Measurements from ENCODE around the gene GRIN2B.

GRIN2B gene

DNA sequence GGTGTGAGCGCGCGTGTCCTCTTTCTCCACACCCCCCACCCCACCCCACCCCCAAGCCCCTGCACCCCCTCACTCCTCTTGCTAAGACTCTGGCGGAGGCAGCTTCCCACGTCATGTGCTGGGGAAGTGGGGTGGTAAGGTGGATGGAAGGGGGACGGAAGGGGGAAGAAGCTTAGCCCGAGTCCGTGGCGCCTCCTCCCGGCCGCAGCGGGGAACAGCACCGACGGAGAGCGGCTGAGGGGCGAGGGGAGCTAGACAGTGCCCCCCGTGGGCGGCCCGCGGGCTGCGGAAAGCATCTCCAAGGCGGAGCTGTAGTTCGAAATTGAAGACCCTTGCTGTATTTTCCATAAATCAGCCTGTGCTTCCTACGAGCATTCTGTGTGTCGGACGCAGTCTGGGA is 588 bp upstream of the GRIN2B start:
- 0 out of 20 replicates have a peak overlapping the region, but pooled peaks of 1 of the 10 experiments have one; percentile 42 for H3K4me3 ChIP-seq
- no peaks in the 10 kb centered on the region for H3K36me3 ChIP-seq
- peaks cover 31 to 58% (median 45%) of the 10 kb centered on the region in 11 experiments for H3K27me3 ChIP-seq
- no peak for TF ChIP-seq Cebpa-rat (IDR thresholded peaks at IDR 0.05)
- no peaks in the 10 kb centered on the region; a peak in 1 of 22 replicates for H4K20me1 ChIP-seq
- H3K9me3 ChIP-seq (replicated peaks in 1 of 11), result peaks cover 3 to 19% (median 11%) of the 10 kb centered on the region in 11 experiments; a peak in 15 of 22 replicates
- H3K27ac ChIP-seq, result no peak overlapping the region
- H3K4me2 ChIP-seq, result peak overlapping the region in 3 of 11 experiments; percentile 61 to 75 (median 62); a peak in 5 of 22 replicates
- peaks cover 0 to 8% (median 0%) of the 10 kb centered on the region in 10 experiments; a peak in 4 of 20 replicates for H3K4me1 ChIP-seq
- no peak overlapping the region for H3K9ac ChIP-seq

DNA sequence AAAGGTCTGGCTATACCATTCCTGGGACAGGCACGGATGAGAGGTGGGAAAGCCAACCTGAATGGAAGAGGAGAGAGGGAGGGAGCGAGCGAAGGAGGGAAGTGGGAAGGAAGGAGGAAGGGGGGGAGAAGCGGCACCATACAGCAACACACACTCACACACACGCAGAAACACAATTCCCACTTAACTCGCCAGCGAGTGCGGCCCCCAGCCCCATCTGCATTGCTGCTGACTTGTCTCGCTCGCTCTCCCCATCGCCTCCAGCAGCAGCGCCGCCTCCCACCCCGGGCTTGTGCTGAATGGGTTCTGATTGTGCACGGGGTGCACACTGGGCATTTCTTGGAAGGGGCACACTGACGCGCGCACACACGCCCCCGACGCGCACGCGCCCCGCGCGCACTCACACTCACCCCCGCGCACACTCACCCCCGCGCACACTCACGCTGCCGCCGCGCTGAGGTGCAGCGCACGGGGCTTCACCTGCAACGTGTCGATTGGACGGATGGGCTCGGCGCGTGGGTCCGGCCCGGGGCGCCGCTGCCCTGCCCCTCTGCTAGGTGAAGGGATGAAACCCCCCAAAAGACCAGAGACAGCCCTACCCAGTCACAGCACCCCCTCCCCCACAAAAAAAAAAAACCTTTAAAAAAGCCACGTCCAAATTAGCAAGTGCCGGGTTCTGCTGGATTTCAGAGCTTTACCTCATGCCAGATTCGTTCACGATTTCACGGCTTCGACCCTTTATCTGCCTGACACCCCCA is 685 bp downstream of the GRIN2B start:
- no peak for TF ChIP-seq Cebpa-rat (IDR thresholded peaks at IDR 0.05)
- Histone ChIP-seq H3K9ac (no peak overlapping the region), H3K36me3 (no peaks in the 10 kb centered on the region), H3K9me3 (replicated peaks in 1 of 11) (peaks cover 3 to 19% (median 11%) of the 10 kb centered on the region in 11 experiments; a peak in 15 of 22 replicates), H3K4me1 (peaks cover 0 to 8% (median 2%) of the 10 kb centered on the region in 10 experiments; a peak in 8 of 20 replicates), H4K20me1 (no peaks in the 10 kb centered on the region; a peak in 1 of 22 replicates), H3K4me3 (peak overlapping the region in 9 of 10 experiments; percentile 14 to 46 (median 29); a peak in 15 of 20 replicates), H3K27me3 (peaks cover 31 to 58% (median 45%) of the 10 kb centered on the region in 11 experiments), H3K27ac (no peak overlapping the region), H3K4me2 (peak overlapping the region; percentile 31 to 75 (median 54); a peak in 20 of 22 replicates)

DNA sequence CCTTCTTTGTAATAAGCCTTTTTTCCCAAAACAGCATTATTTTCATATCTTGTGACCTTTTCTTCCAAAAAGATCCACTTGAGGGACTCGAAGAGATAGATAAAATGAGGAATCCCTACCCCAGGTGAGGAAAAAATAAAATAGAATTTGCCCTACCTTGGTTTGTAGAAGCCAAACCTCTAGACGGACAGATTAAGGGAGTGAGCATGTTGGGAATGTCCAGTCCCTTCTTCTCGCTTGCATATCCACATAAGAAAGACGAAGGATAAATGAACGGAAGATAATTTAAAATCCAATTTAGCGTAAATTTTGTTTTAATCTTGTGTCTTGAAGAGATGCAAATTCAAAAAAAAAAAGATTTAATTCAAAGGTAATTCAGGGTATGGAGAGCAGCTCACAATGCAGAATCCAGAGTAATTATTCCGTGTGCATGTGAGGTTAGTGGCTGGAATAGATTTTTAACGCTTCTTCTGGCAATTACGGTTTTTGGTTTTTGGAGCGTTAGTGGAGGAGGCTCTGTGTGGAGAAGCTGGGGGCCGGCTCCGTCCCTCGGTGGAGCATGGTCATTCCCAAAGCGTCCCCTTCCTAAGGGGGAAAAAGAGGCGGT is 1.5 kb downstream of the GRIN2B start:
- no peak for TF ChIP-seq Cebpa-rat (IDR thresholded peaks at IDR 0.05)
- H3K27ac ChIP-seq, result no peak overlapping the region
- peaks cover 31 to 58% (median 45%) of the 10 kb centered on the region in 11 experiments for H3K27me3 ChIP-seq
- no peaks in the 10 kb centered on the region for H3K36me3 ChIP-seq
- H4K20me1 ChIP-seq, result no peaks in the 10 kb centered on the region; a peak in 1 of 22 replicates
- peaks cover 0 to 8% (median 2%) of the 10 kb centered on the region in 10 experiments; a peak in 8 of 20 replicates for H3K4me1 ChIP-seq
- H3K9me3 ChIP-seq (replicated peaks in 1 of 11), result peaks cover 3 to 19% (median 11%) of the 10 kb centered on the region in 11 experiments; a peak in 15 of 22 replicates
- H3K9ac ChIP-seq, result no peak overlapping the region
- H3K4me2 ChIP-seq, result no peak overlapping the region
- no peak overlapping the region for H3K4me3 ChIP-seq

DNA sequence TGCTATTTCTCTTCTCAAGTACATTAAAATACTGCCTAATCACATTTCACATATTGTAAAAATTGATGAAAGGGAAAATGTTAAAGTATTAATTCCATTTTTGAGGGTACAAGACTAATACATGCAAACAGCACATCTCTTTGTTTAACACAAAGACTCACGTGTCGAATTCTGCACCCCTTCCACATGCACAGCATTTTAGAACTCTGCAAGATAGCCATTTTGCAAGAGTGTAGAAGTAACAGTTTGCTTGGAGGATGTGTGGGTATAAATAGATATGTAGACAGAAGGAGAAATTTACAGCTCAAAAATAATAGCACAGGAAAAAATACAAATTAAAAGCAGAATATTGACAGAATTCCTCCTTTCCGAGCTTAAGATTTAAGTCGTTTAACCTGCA is 2.5 kb downstream of the GRIN2B start:
- H4K20me1 ChIP-seq, result no peaks in the 10 kb centered on the region; a peak in 1 of 22 replicates
- no peak overlapping the region for H3K4me2 ChIP-seq
- H3K4me1 ChIP-seq, result peaks cover 0 to 8% (median 2%) of the 10 kb centered on the region in 10 experiments; a peak in 8 of 20 replicates
- H3K9ac ChIP-seq, result no peak overlapping the region
- peaks cover 31 to 58% (median 45%) of the 10 kb centered on the region in 11 experiments for H3K27me3 ChIP-seq
- H3K4me3 ChIP-seq, result no peak overlapping the region
- H3K9me3 ChIP-seq (replicated peaks in 1 of 11), result peaks cover 3 to 19% (median 11%) of the 10 kb centered on the region in 11 experiments; a peak in 15 of 22 replicates
- no peak for TF ChIP-seq Cebpa-rat (IDR thresholded peaks at IDR 0.05)
- no peak overlapping the region for H3K27ac ChIP-seq
- H3K36me3 ChIP-seq, result no peaks in the 10 kb centered on the region

DNA sequence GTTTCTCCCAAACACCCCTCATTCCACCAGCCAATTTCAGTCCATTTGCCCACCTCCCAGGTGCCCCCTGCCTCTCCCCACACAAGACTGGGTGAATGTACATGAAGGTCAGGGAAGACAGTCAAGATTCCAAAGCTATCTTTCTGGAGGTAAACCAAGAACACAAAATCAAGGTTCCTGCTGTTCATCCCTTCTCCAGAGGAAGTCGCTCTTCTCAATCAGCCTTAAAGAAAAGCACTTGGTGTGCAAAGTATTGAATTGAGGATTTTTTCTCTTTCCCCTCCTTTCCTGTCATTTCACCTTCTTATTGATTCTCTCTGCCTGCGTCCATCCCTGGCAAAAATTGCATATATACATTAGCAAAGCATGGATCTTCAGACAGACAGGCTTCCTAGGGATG is 4.5 kb downstream of the GRIN2B start:
- H3K9ac ChIP-seq, result no peak overlapping the region
- no peak overlapping the region for H3K4me2 ChIP-seq
- no peak overlapping the region for H3K27ac ChIP-seq
- H4K20me1 ChIP-seq, result no peaks in the 10 kb centered on the region; a peak in 1 of 22 replicates
- no peak overlapping the region for H3K4me3 ChIP-seq
- no peak for TF ChIP-seq Cebpa-rat (IDR thresholded peaks at IDR 0.05)
- H3K4me1 ChIP-seq, result peaks cover 0 to 8% (median 2%) of the 10 kb centered on the region in 10 experiments; a peak in 8 of 20 replicates
- no peaks in the 10 kb centered on the region for H3K36me3 ChIP-seq
- peaks cover 24 to 41% (median 33%) of the 10 kb centered on the region in 11 experiments for H3K27me3 ChIP-seq
- H3K9me3 ChIP-seq (replicated peaks in 1 of 11), result peaks cover 3 to 14% (median 10%) of the 10 kb centered on the region in 11 experiments; a peak in 15 of 22 replicates

DNA sequence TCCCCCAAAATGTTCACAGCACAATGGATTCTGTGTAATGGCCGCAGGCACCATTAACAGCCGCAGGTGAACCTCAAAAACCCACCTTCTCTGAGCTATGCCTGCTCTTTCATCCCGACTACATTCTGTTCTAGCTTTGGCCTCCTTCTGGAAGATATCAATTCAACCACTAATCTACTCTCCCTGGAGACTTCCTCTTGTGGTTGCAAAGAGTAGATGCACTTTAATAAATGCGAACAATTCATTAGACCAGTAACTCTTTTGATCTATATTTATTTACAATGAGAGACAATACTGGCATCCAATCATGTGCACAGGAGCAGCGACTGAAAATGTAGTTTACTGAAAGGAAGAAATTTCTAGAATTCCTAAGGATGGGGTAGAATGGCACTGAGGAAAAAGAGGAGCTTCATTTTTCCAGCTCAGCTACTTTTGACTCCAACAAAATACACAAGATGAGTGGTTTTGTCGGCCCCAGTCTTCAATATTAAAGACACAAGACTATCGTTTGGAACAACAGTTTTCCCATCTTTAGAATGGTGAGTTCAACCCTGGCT is 5.3 kb downstream of the GRIN2B start:
- Histone ChIP-seq H3K4me1 (peaks cover 0 to 7% (median 2%) of the 10 kb centered on the region in 10 experiments; a peak in 8 of 20 replicates), H3K4me2 (peak overlapping the region in 4 of 11 experiments; percentile 6 to 28 (median 24); a peak in 3 of 22 replicates), H3K27me3 (peaks cover 17 to 33% (median 25%) of the 10 kb centered on the region in 11 experiments), H3K36me3 (no peaks in the 10 kb centered on the region), H3K9ac (no peak overlapping the region), H3K9me3 (replicated peaks in 1 of 11) (peaks cover 3 to 12% (median 10%) of the 10 kb centered on the region in 11 experiments; a peak in 14 of 22 replicates), H3K27ac (no peak overlapping the region), H3K4me3 (no peak overlapping the region), H4K20me1 (no peaks in the 10 kb centered on the region; a peak in 1 of 22 replicates)
- TF ChIP-seq Cebpa-rat (IDR thresholded peaks at IDR 0.05), result no peak

DNA sequence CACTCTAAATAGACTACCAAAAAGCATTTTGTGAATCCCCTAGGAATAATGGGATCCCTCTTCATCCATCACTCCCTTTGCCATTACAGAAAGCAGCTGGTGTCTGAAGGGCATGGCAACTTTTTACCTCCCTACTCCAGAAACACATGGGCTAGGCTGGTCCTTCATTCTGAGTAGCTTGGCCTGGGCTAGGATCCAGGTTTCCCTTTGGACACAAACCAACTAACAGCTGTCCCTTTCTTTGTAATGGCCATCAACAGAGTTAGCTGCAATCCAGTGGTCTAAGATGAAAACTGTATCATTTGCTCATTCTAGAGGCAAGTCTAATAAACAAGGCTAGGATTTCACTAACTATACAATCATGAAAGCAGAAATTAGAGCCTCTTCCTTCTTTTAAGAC is 7.4 kb downstream of the GRIN2B start:
- peaks cover 0 to 12% (median 4%) of the 10 kb centered on the region in 11 experiments; a peak in 13 of 22 replicates for H3K27me3 ChIP-seq
- no peak overlapping the region for H3K9ac ChIP-seq
- no peak overlapping the region for H3K4me2 ChIP-seq
- H3K9me3 ChIP-seq (replicated peaks in 1 of 11), result no peaks in the 10 kb centered on the region
- no peak overlapping the region for H3K27ac ChIP-seq
- no peak for TF ChIP-seq Cebpa-rat (IDR thresholded peaks at IDR 0.05)
- no peaks in the 10 kb centered on the region for H4K20me1 ChIP-seq
- H3K36me3 ChIP-seq, result no peaks in the 10 kb centered on the region
- H3K4me3 ChIP-seq, result no peak overlapping the region
- peaks cover 0 to 7% (median 0%) of the 10 kb centered on the region in 10 experiments; a peak in 5 of 20 replicates for H3K4me1 ChIP-seq

DNA sequence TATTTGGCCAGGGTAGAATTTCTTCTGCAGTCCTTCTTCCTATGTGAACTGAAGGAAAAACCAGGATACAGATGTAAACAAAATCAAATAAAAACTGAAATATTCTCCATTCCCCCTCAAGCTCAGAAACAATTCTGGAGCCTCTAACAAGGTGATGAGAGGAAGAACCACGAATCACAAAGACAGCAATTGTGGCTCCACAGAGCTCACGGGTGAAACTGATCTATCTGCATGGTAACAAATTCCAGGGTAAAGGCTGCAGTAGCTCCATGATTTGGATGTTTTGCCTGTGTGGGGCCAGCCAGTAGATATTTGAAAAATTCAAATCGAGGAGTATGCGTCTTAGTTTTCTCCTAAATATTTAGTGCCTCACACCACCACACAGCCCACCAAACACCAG is 10.6 kb downstream of the GRIN2B start:
- H3K9ac ChIP-seq, result no peak overlapping the region
- H3K36me3 ChIP-seq, result no peaks in the 10 kb centered on the region
- no peaks in the 10 kb centered on the region for H3K9me3 ChIP-seq (replicated peaks in 1 of 11)
- no peaks in the 10 kb centered on the region for H4K20me1 ChIP-seq
- TF ChIP-seq Cebpa-rat (IDR thresholded peaks at IDR 0.05), result no peak
- H3K27ac ChIP-seq, result no peak overlapping the region
- no peak overlapping the region for H3K4me3 ChIP-seq
- H3K4me2 ChIP-seq, result no peak overlapping the region
- H3K27me3 ChIP-seq, result no peaks in the 10 kb centered on the region
- peaks cover 0 to 1% (median 0%) of the 10 kb centered on the region in 10 experiments; a peak in 4 of 20 replicates for H3K4me1 ChIP-seq

DNA sequence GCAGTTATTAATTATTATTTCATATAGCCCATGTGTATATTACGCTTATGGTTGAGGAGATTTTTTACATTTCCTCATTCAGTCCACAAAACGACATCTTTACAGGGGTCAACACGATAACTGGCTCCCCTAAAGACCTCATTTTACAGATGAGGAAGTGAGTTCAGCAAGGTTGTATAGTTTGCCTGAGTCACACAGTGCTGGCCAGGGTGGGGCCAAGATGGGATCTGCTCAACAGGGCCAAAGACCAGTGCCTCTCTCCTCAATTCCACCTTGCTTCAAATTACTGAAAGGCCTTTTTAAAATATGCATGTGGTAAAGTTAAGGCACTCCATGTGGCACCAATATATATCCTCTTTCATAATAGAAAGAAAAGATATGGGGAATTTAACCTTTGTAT is 13.1 kb downstream of the GRIN2B start:
- H3K36me3 ChIP-seq, result no peaks in the 10 kb centered on the region
- no peaks in the 10 kb centered on the region for H3K9me3 ChIP-seq (replicated peaks in 1 of 11)
- no peak for TF ChIP-seq Cebpa-rat (IDR thresholded peaks at IDR 0.05)
- no peak overlapping the region for H3K9ac ChIP-seq
- H3K4me2 ChIP-seq, result no peak overlapping the region
- H3K27me3 ChIP-seq, result no peaks in the 10 kb centered on the region
- H3K4me1 ChIP-seq, result no peaks in the 10 kb centered on the region; a peak in 1 of 20 replicates
- no peak overlapping the region for H3K27ac ChIP-seq
- H4K20me1 ChIP-seq, result no peaks in the 10 kb centered on the region
- no peak overlapping the region for H3K4me3 ChIP-seq
